ENCODE measurements around the gene CDS2.

The CDS2 gene

GRCh38 chr20:5153612-5154542, 27.1 kb downstream of the CDS2 start:
- DNase-seq = no peak

- no peak for DNase-seq
Measured at GRCh38 chr20:5154543-5154925, 27.7 kb downstream of the CDS2 start.

DNA sequence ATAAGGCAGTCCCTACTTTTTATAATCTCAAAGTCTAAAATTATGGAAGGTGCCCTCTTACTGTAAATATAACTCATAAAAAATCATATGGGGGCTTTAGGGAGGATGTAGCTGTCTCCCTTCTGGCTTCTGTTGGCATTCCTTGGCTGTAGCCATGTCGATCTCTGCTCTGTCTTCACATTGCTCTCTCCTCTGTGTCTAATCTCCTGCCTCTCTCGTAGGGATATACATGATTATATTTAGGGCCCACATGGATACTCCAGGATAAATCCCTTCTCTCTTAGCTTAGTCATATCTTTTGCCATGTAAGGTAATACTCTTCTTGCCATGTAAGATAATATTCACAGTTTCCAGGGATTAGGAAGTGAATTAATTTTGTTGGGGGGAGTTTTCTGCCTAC, 28.6 kb downstream of the CDS2 start:
- no peak for DNase-seq

- DNase-seq = no peak
Measured at GRCh38 chr20:5156675-5157448, 30.1 kb downstream of the CDS2 start.

GRCh38 chr20:5159928-5160327, 33.1 kb downstream of the CDS2 start:
- no peak for DNase-seq

- no peak for DNase-seq
Measured at GRCh38 chr20:5160882-5161281, 34.1 kb downstream of the CDS2 start.

DNA sequence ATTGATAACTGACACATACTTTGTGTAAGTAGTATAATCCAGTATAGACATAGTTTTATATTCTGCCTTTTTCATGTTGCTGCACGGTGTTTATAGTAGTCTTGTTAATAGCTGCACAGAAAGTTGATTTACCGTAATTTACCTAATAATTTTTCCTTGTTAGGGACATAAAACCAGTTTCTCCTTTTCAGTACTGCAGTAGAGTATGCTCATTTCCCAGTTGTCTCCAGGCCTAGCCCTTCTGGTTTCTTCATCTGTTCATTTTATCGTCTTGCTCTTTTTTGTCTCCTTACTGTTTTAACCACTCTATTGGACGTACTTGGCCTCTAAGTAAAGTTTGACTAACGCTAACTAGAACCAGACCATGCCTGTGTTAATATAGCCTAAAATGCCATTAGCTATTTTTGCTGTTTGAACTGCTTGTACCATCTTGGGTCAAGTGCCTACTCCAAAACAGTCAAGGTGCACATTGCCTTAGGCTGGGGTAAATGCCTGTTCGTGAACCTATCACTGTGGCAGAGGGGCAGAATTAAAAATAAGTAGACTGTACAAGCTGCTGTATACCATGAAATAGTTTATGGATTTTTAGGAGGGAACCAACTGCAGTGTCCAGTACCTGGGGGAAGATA, 34.8 kb downstream of the CDS2 start:
- no peak for DNase-seq

DNA sequence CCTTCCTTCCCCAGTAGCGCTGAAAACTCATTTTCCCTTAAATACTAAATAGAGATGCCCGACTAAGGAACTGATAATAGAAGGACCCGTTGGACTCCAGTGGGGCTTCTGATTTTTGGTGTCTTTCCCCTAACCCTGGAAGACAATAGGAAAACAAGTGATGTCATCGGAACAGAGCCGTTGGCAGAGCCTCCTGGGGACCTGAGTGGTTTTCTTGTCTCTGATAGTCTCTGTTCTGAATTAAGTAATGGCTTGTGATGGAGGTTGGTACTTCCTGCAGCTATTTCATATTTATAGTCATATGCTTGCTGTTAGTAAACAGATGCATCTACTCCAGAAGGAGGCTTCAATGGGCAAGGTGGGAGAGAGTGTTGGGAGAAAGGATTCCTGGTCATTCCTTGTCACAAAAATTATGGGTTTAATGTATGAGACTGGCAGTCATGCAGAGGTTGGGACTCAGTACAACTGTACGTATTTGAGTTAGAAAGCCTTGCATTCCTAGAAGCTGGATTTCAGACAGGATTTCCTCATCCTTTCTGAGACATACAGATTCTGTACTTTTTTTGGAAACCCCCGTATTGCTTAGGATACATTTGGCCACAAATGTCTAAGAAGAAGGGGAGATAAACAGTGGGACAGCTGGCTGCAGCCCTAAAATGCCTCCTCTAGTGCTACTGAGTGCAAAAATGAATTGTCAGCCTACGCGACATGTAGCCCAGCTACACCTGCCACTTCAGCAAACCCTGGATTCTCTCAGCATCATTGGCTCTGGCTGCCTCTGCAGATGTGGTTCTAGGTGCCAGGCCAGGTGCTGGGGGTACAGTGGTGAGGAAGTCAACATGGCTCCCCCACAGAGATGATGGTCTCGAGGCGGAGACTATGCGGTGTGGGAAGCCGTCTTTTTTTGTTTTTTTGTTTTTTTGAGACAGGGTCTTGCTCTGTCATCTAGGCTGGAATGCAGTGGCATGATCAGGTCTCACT, 38.1 kb downstream of the CDS2 start:
- no peak for DNase-seq

GRCh38 chr20:5168651-5169396, 42.0 kb downstream of the CDS2 start:
- peak; percentile 31 for DNase-seq

GRCh38 chr20:5170341-5170740, 43.5 kb downstream of the CDS2 start:
- DNase-seq = no peak

DNA sequence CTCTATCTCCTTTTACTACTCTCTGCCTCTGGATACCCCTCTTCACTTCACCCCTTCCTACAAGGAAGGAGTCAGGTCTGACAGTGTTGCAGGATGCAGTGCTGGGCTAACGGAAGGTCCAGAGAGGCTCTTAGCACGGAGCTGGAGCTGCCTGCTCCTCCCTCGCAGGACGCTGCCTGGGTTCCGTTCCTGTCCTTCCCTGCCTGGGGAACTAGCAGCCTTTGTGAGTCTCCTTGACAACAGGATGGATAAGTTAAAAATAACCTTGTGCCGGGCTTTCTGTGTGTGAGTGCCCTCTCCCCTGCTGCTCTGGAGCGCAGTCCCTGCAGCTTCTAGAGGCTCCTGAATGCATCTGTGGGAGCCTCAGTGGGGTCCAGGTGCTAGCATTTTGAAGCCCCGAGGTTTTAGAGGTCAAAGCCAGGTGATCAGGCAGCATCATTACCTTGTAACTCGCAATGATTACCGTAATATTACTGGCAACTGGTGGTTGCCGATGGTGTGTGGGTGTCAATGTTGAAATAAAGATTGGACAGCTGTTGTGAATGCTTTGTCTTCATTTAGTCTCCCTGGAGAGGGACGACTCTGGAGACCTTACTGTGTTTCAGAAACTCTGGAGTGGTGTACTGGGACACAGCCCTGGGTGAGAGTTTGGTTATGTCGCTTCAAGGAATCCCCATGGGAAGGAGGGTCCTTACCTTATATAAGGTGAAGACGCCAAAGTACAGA, 44.4 kb downstream of the CDS2 start:
- no peak for DNase-seq

GRCh38 chr20:5171790-5172164, 45.0 kb downstream of the CDS2 start:
- DNase-seq = no peak

- DNase-seq = no peak
Measured at GRCh38 chr20:5172167-5172601, 45.4 kb downstream of the CDS2 start.

GRCh38 chr20:5172903-5173463, 46.2 kb downstream of the CDS2 start:
- no peak for DNase-seq

- no peak for DNase-seq
Measured at GRCh38 chr20:5173751-5174150, 46.9 kb downstream of the CDS2 start.

GRCh38 chr20:5177071-5177470, 50.3 kb downstream of the CDS2 start:
- no peak for DNase-seq

GRCh38 chr20:5178046-5178445, 51.2 kb downstream of the CDS2 start:
- DNase-seq = no peak

GRCh38 chr20:5180421-5180820, 53.6 kb downstream of the CDS2 start:
- DNase-seq = no peak

GRCh38 chr20:5180933-5181332, 54.1 kb downstream of the CDS2 start:
- no peak for DNase-seq

DNA sequence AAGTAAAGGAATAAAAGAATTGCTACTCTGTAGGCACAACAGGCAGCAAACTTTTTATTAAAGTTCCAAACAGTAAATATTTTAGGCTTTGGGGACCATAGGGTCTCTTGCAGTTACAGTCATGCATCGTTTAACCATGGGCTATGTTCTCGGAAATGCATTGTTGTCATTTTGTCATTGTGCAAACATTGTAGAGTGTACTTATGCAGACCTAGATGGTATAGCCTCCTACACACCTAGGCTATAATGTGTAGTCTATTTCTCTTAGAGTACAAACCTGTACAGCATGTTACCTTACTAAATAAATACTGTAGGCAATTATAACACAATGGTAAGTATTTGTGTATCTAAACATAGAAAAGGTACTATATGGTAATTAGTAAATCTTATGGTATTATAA, 54.7 kb downstream of the CDS2 start:
- DNase-seq = no peak

- DNase-seq = no peak
Measured at GRCh38 chr20:5181958-5182357, 55.1 kb downstream of the CDS2 start.
